Nephron (organoid): ENCODE data around the gene GPATCH3.
"Not testable (repeated sequence)": the region's sequence is repeated elsewhere in the genome, so short reads cannot be mapped to it uniquely, and the experiment has no call there.

Experiments used
- H3K27ac Mint-ChIP-seq, 3 experiments: 2 replicates each; pipeline ENCODE4 v1.8.0; 2020; ENCODE audit warnings: mixed read lengths in 3 of 3, mild to moderate bottlenecking in 2 of 3, moderate library complexity in 1 of 3
- H3K27me3 Mint-ChIP-seq: 2 replicates; pipeline ENCODE4 v1.8.0; 2021; ENCODE audit warnings: low read depth, mild to moderate bottlenecking, moderate library complexity, mixed read lengths
- H3K36me3 Mint-ChIP-seq: 2 replicates; pipeline ENCODE4 v1.8.0; 2020; ENCODE audit warnings: low read depth, mixed read lengths
- H3K4me1 Mint-ChIP-seq: 2 replicates; pipeline ENCODE4 v1.8.0; 2020; ENCODE audit warnings: mixed read lengths
- H3K4me3 Mint-ChIP-seq, 3 experiments: 2 replicates each; pipeline ENCODE4 v1.8.0; 2020; ENCODE audit warnings: mild to moderate bottlenecking in 3 of 3, mixed read lengths in 3 of 3, moderate library complexity in 2 of 3
- H3K9me3 Mint-ChIP-seq: 2 replicates; pipeline ENCODE4 v1.8.0; 2020; ENCODE audit warnings: mixed read lengths
- TF ChIP-seq, protein P1 (sequence below), 3 experiments: fragments of 200-600 bp; sonication (generic); IDR thresholded peaks; one replicate each; pipeline ENCODE4 v1.5.0; 2021; ENCODE audit warnings: antibody characterized with exemption in 3 of 3; ENCODE audit not compliant: unreplicated experiment in 3 of 3

The GPATCH3 gene, protein sequence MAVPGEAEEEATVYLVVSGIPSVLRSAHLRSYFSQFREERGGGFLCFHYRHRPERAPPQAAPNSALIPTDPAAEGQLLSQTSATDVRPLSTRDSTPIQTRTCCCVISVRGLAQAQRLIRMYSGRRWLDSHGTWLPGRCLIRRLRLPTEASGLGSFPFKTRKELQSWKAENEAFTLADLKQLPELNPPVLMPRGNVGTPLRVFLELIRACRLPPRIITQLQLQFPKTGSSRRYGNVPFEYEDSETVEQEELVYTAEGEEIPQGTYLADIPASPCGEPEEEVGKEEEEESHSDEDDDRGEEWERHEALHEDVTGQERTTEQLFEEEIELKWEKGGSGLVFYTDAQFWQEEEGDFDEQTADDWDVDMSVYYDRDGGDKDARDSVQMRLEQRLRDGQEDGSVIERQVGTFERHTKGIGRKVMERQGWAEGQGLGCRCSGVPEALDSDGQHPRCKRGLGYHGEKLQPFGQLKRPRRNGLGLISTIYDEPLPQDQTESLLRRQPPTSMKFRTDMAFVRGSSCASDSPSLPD

DNA sequence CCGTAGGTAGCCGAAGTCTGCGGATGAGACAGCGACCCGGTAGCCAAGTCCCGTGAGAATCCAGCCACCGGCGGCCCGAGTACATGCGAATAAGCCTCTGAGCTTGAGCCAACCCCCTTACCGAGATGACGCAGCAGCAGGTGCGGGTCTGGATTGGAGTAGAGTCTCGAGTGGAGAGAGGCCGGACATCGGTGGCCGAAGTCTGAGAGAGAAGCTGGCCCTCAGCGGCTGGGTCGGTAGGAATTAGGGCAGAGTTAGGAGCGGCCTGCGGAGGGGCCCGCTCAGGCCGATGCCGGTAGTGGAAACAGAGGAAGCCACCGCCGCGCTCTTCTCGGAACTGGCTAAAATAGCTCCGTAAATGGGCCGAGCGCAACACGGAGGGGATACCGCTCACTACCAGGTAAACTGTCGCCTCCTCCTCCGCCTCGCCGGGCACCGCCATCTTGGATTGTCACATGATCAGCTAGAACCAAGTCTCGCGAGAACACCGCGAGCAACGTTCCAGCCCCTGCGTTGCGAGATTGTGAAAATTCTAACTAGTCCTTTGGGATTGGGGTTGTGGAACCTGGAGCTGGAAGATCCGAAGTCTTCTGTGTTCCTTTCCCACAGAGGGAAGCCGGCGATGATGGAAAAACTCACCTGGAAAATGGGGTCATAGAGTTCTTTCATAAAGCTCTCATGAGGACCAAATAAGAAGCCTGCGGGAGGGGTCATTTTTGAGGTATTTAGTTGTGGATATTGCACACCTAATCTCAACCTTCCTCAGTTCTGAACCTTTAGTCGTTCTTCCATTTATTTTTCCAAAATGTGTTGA is at the start of gene GPATCH3:
TSS of gene GPATCH3 (minus strand) at position 467 of the 814 bp plus-strand sequence. CDS start at position 442, 25 bp downstream.
- peaks cover 13% of the 10 kb centered on the region for H3K36me3 Mint-ChIP-seq
- H3K27me3 Mint-ChIP-seq: peaks cover under 1% of the 10 kb centered on the region
- H3K4me3 Mint-ChIP-seq: peak within 1 kb of the TSS; percentile 87 to 94 (median 93)
- TF ChIP-seq, protein P1, sequence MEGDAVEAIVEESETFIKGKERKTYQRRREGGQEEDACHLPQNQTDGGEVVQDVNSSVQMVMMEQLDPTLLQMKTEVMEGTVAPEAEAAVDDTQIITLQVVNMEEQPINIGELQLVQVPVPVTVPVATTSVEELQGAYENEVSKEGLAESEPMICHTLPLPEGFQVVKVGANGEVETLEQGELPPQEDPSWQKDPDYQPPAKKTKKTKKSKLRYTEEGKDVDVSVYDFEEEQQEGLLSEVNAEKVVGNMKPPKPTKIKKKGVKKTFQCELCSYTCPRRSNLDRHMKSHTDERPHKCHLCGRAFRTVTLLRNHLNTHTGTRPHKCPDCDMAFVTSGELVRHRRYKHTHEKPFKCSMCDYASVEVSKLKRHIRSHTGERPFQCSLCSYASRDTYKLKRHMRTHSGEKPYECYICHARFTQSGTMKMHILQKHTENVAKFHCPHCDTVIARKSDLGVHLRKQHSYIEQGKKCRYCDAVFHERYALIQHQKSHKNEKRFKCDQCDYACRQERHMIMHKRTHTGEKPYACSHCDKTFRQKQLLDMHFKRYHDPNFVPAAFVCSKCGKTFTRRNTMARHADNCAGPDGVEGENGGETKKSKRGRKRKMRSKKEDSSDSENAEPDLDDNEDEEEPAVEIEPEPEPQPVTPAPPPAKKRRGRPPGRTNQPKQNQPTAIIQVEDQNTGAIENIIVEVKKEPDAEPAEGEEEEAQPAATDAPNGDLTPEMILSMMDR (IDR thresholded peaks at IDR 0.05; ENCODE audit: unreplicated experiment in 3 of 3): no peak
- H3K4me1 Mint-ChIP-seq: peaks cover 19% of the 10 kb centered on the region
- H3K27ac Mint-ChIP-seq: peak within 1 kb of the TSS; percentile 90 to 97 (median 95)
- no peaks in the 10 kb centered on the region for H3K9me3 Mint-ChIP-seq

DNA sequence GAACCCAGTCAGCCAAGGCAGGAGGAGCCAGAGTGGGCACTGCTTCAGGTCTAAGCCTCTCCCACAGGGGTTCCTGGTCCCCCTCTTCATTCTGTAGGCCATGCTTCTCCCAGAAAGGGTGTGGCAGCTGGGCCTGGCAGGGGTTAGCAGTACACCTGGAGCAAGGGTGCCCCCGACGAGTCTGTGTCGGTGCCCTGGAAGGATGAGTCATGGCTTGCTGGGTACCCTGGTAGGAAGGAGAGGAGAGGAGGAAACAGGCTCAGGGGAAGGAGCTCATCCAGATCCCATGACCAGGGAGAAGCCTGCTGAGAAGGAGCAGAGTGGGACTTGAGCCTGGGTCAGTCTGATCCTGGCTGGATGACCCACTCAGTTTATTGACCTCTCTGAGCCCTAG is 49.7 kb upstream of the GPATCH3 start:
- H3K4me1 Mint-ChIP-seq: peaks cover 6% of the 10 kb centered on the region
- TF ChIP-seq, protein P1 (IDR thresholded peaks at IDR 0.05; ENCODE audit: unreplicated experiment in 3 of 3): no peak
- peaks cover 7% of the 10 kb centered on the region for H3K27me3 Mint-ChIP-seq
- H3K9me3 Mint-ChIP-seq: peaks cover 2% of the 10 kb centered on the region
- H3K27ac Mint-ChIP-seq: no peak overlapping the region
- H3K36me3 Mint-ChIP-seq: peaks cover 20% of the 10 kb centered on the region
- H3K4me3 Mint-ChIP-seq: no peak overlapping the region

DNA sequence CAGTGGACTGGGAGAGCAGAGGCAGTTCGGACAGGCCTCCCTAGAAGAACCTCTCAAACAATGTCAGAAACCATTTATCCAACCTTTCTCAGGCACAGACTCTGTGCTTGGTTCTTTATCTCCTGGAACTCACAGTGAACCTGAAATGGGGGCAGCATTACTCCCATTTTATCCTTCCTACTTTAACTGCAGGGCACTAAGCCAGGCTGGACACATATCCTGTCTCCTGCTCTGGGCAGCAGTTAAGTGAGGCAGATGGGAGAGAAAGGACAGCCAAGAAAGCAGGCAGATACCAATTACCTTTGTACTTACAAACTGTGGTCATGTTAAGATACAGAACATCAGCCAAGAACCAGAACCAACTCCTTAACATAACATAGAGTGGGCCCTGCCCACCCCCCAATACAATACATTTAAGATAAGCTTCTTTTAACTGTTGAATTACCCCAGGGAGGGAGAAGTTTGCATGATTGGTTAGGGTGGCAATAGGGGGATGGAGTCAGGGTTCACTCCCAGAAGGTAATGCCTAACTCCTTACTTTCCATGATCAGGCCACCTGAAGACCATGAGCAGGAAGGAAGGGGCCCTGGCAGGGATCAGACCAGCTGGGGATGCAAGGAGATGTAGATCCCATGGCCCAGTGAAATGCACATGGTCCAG is 49.1 kb upstream of the GPATCH3 start:
- TF ChIP-seq, protein P1 (IDR thresholded peaks at IDR 0.05; ENCODE audit: unreplicated experiment in 3 of 3): no peak
- Mint-ChIP-seq H3K9me3 (peaks cover 2% of the 10 kb centered on the region), H3K4me1 (peaks cover 6% of the 10 kb centered on the region), H3K4me3 (no peak overlapping the region), H3K27ac (no peak overlapping the region), H3K27me3 (peaks cover 7% of the 10 kb centered on the region), H3K36me3 (peaks cover 23% of the 10 kb centered on the region)

DNA sequence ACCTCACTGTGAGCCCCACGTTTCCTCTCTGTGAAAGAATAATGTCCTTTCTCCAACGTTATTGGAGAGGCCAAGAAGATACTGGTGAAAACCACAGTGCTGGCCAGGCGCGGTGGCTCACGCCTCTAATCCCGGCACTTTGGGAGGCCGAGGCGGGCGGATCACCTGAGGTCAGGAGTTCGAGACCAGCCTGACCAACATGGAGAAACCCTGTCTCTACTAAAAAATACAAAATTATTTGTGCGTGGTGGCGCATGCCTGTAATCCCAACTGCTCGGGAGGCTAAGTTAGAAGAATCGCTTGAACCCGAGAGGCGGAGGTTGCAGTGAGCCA is 48.4 kb upstream of the GPATCH3 start:
- not testable (repeated sequence) for H3K9me3 Mint-ChIP-seq, H3K27ac Mint-ChIP-seq, H3K4me3 Mint-ChIP-seq, H3K4me1 Mint-ChIP-seq, H3K27me3 Mint-ChIP-seq
- peaks cover 24% of the 10 kb centered on the region for H3K36me3 Mint-ChIP-seq

DNA sequence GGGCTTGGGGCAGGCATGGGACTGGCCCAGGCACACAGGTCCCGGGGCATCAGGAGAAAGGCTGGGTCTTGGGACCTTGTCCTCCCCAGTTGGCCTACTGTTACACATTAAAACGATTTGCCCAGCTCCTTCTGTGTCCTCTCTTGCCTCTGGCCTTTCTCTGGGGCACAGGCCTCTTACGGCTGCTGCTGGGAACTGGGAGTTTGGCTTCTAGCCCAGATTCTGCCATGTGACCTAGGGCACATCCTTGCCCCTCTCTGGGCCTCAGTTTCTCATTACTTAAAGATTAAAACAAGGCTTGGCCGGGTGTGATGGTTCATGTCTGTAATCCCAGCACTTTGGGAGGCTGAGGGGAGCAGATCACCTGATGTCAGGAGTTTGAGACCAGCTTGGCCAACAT is 46.0 kb upstream of the GPATCH3 start:
- Mint-ChIP-seq H3K27me3 (peaks cover 5% of the 10 kb centered on the region), H3K9me3 (no peaks in the 10 kb centered on the region), H3K27ac (no peak overlapping the region), H3K36me3 (peaks cover 41% of the 10 kb centered on the region), H3K4me3 (no peak overlapping the region), H3K4me1 (peaks cover 6% of the 10 kb centered on the region)
- TF ChIP-seq, protein P1 (IDR thresholded peaks at IDR 0.05; ENCODE audit: unreplicated experiment in 3 of 3): no peak

DNA sequence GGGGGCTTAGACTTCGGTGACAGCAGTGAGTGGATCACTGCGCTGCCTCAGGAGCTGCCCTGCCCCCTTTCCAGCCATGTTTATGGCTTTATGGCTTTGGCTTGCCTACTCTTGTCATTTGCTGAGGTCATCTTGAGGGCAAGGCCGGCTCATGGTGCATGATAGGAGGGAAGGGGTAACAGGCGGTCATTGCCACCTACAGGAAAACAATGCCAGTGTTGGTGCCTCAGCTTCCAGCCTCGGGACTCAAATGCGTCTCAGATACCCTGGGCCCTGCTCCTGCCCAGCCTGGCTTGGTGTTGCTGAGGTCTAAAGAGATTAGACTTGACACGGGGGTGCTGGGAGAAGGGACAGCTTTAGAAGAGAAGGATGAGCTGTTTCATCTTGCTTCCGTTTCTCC is 45.5 kb upstream of the GPATCH3 start:
- H3K4me3 Mint-ChIP-seq: no peak overlapping the region

More for the DNA sequence above, 45.5 kb upstream of the GPATCH3 start:
- H3K27ac Mint-ChIP-seq: no peak overlapping the region
- TF ChIP-seq, protein P1 (IDR thresholded peaks at IDR 0.05; ENCODE audit: unreplicated experiment in 3 of 3): no peak
- peaks cover 3% of the 10 kb centered on the region for H3K27me3 Mint-ChIP-seq
- peaks cover 43% of the 10 kb centered on the region for H3K36me3 Mint-ChIP-seq
- H3K4me1 Mint-ChIP-seq: peaks cover 6% of the 10 kb centered on the region
- no peaks in the 10 kb centered on the region for H3K9me3 Mint-ChIP-seq
